HepG2 (cell line): Measurements from ENCODE around the gene CAPZA1. TPM values are rescaled to one million over a fixed set of nuclear protein-coding genes. Genes with fewer than 3 reads are reported as not detected.

ENCODE experiments used
- ATAC-seq: fragments of 200-7000 bp; cut with Tn5 transposase; 3 replicates; pipeline ENCODE4 v1.9.1; 2020; ENCODE audit warnings: mild to moderate bottlenecking, moderate library complexity
- BruUV-seq: library from RNA; stranded (reverse); fragments of 400-500 nt; replicated peaks from 2 replicates; lab custom pipeline; 2021; lab: Mats Ljungman, UMichigan
- CTCF ChIA-PET: fragments of 300-600 bp; formaldehyde crosslinking; extraction: SDS; loops from one replicate; lab custom pipeline; 2021; ENCODE audit warnings: low total read pairs, inconsistent platforms, low intra/inter-chr PET ratio; lab: Yijun Ruan, JAX
- POLR2A ChIA-PET: fragments of 350-600 bp; sonication (Branson Sonifier 250); formaldehyde crosslinking; loops from one replicate; lab custom pipeline; 2020; ENCODE audit warnings: antibody characterized with exemption, inconsistent platforms; lab: Yijun Ruan, JAX
- DNase-seq: peaks from one replicate; pipeline ENCODE4 v3.0.0-alpha.2; 2015; ENCODE audit warnings: low spot score
- FAIRE-seq: peaks from 3 replicates; lab custom pipeline; 2011; peaks lifted over from hg19 to GRCh38; lab: Jason Lieb, UNC
- H2AFZ ChIP-seq: one replicate; pipeline ENCODE4 v1.6.1; 2011; ENCODE audit warnings: low read length, inconsistent platforms
- H3K27ac ChIP-seq: fragments of 300-600 bp; 3 replicates; pipeline ENCODE4 v1.8.0; 2011; ENCODE audit warnings: mixed run types, mild to moderate bottlenecking, mixed read lengths, low read length, inconsistent platforms; ENCODE audit not compliant: insufficient read depth; ENCODE audit errors: extremely low read length
- H3K27me3 ChIP-seq, 2 experiments: fragments of 200-600 bp in 1 of 2; 2 replicates in 1 of 2; 3 replicates in 1 of 2; pipeline versions ENCODE4 v1.6.0 to v1.8.0; 2011; ENCODE audit warnings: low read length in 2 of 2, mild to moderate bottlenecking in 2 of 2, moderate library complexity in 2 of 2, inconsistent platforms in 1 of 2; ENCODE audit not compliant: insufficient read depth in 2 of 2, control insufficient read depth in 1 of 2
- H3K36me3 ChIP-seq, 2 experiments: fragments of 200-600 bp in 1 of 2; replicated peaks in 1 of 2; 2 replicates in 1 of 2; 3 replicates in 1 of 2; pipeline versions ENCODE4 v1.5.1 to v1.8.0; 2011; ENCODE audit warnings: low read length in 2 of 2, inconsistent platforms in 1 of 2; ENCODE audit not compliant: insufficient read depth in 2 of 2, control insufficient read depth in 1 of 2
- H3K4me1 ChIP-seq: 2 replicates; pipeline ENCODE4 v1.5.1; 2012; ENCODE audit warnings: low read length, inconsistent platforms; ENCODE audit not compliant: insufficient read depth
- H3K4me2 ChIP-seq: 2 replicates; pipeline ENCODE4 v1.6.0; 2011; ENCODE audit warnings: low read depth, low read length, inconsistent platforms
- H3K4me3 ChIP-seq, 3 experiments: fragments of 200-600 bp in 1 of 3; sonication (generic), shearing (Covaris generic) in 1 of 3; replicated peaks in 1 of 3; 2 replicates each; pipeline ENCODE4 v1.5.1; 2011 to 2016; ENCODE audit warnings: low read length in 3 of 3, inconsistent platforms in 2 of 3, low read depth in 2 of 3, mild to moderate bottlenecking in 2 of 3, control low read depth in 1 of 3, mixed read lengths in 1 of 3; ENCODE audit not compliant: insufficient read depth in 1 of 3
- H3K79me2 ChIP-seq: one replicate; pipeline ENCODE4 v1.6.1; 2011; ENCODE audit warnings: low read length, inconsistent platforms; ENCODE audit not compliant: insufficient read depth
- H3K9ac ChIP-seq: 2 replicates; pipeline ENCODE4 v1.6.0; 2011; ENCODE audit warnings: mild to moderate bottlenecking, low read depth, low read length, inconsistent platforms; ENCODE audit not compliant: insufficient read depth
- H3K9me3 ChIP-seq: 2 replicates; pipeline ENCODE4 v1.5.1; 2012; ENCODE audit warnings: mild to moderate bottlenecking, low read length
- H4K20me1 ChIP-seq: 2 replicates; pipeline ENCODE4 v1.6.0; 2011; ENCODE audit warnings: inconsistent platforms, mild to moderate bottlenecking, low read length, moderate library complexity; ENCODE audit not compliant: insufficient read depth
- CENPX ChIP-seq: sonication (generic); formaldehyde crosslinking; IDR thresholded peaks from 2 replicates; pipeline ENCODE4 v1.9.0; 2021; ENCODE audit warnings: mild to moderate bottlenecking, missing genetic modification reagents, moderate library complexity
- NR2F1 ChIP-seq, 2 experiments: fragments of 450-650 bp in 1 of 2; formaldehyde crosslinking in 1 of 2; IDR thresholded peaks; 2 replicates each; pipeline versions ENCODE4 v1.5.0 to v1.6.1; 2016 to 2020; ENCODE audit warnings: mild to moderate bottlenecking in 1 of 2, missing compliant biosample characterization in 1 of 2, missing genetic modification reagents in 1 of 2, moderate library complexity in 1 of 2
- SETDB1 ChIP-seq: sonication (generic); formaldehyde crosslinking; IDR thresholded peaks from 2 replicates; pipeline ENCODE4 v1.5.1; 2020; ENCODE audit warnings: missing genetic modification reagents, mild to moderate bottlenecking, borderline replicate concordance
- STAG1 ChIP-seq: sonication (generic); formaldehyde crosslinking; IDR thresholded peaks from 2 replicates; pipeline ENCODE4 v1.4.0; 2020; ENCODE audit warnings: missing genetic modification reagents
- TGIF2 ChIP-seq: IDR thresholded peaks from 2 replicates; pipeline ENCODE4 v1.6.1; 2016; ENCODE audit warnings: control low read depth, missing compliant biosample characterization
- TSC22D2 ChIP-seq: sonication (generic); formaldehyde crosslinking; IDR thresholded peaks from 2 replicates; pipeline ENCODE4 v1.5.1; 2020; ENCODE audit warnings: missing genetic modification reagents, mild to moderate bottlenecking, borderline replicate concordance
- ZNF432 ChIP-seq: sonication (generic); formaldehyde crosslinking; IDR thresholded peaks from 2 replicates; pipeline ENCODE4 v1.5.0; 2020; ENCODE audit warnings: missing genetic modification reagents, mild to moderate bottlenecking, borderline replicate concordance
- ZNF556 ChIP-seq: sonication (generic); formaldehyde crosslinking; IDR thresholded peaks from 2 replicates; pipeline ENCODE4 v1.4.0; 2020; ENCODE audit warnings: mild to moderate bottlenecking, missing genetic modification reagents, borderline replicate concordance
- ZNF777 ChIP-seq: sonication (generic); formaldehyde crosslinking; IDR thresholded peaks from 2 replicates; pipeline ENCODE4 v1.4.0; 2020; ENCODE audit warnings: missing genetic modification reagents
- WGBS: methylation state at CpG from one replicate; pipeline ENCODE4 v1.1.6; 2017; ENCODE audit warnings: low lambda C conversion rate; 5-methylcytosine and 5-hydroxymethylcytosine counted together
- in situ Hi-C: cut with HindIII; loops from 2 replicates; pipeline ENCODE4 v1.10.0; 2017; ENCODE audit warnings: low pct_unique_long_range_greater_than_20kb; ENCODE audit not compliant: extremely low pct_ligation_motif_present
- intact Hi-C: fragments of 100-400 bp; cut with micrococcal nuclease; formaldehyde crosslinking; loops from one replicate; pipeline ENCODE4 v1.10.0; 2022; ENCODE audit not compliant: unreplicated experiment
- polyA plus RNA-seq, 8 experiments: library from polyadenylated mRNA; depleted of rRNA in 3 of 8; stranded (reverse) in 7 of 8; unstranded in 1 of 8; fragments of >200 nt; fragmentation: Illumina TruSeq in 4 of 8; extraction: Trizol in 4 of 8; gene quantifications; 2 replicates each; pipeline versions ENCODE4 v1.2.1 to v1.2.3, GENCODE V29; 2011 to 2016; ENCODE audit warnings: low read depth in 4 of 8, missing spikeins in 1 of 8, mixed read lengths in 1 of 8; ENCODE audit not compliant: insufficient read depth in 1 of 8
- total RNA-seq, 5 experiments: library from RNA; depleted of rRNA; stranded (reverse); fragments of >200 nt; fragmentation: Illumina TruSeq; extraction: Trizol; gene quantifications; 2 replicates each; pipeline ENCODE4 v1.2.3, GENCODE V29; 2016; ENCODE audit warnings: low read depth in 1 of 5
- TF ChIP-seq, protein P1 (sequence below): sonication (generic); formaldehyde crosslinking; IDR thresholded peaks from 2 replicates; pipeline ENCODE4 v1.5.0; 2020; ENCODE audit warnings: mild to moderate bottlenecking, missing genetic modification reagents, moderate library complexity

The CAPZA1 gene
- total and polyA plus RNA-seq, 2 of the 13 experiments (the other 11 are each of a cell fraction or from before 2014, with no cell fraction given): 67.0 to 117 TPM

DNA sequence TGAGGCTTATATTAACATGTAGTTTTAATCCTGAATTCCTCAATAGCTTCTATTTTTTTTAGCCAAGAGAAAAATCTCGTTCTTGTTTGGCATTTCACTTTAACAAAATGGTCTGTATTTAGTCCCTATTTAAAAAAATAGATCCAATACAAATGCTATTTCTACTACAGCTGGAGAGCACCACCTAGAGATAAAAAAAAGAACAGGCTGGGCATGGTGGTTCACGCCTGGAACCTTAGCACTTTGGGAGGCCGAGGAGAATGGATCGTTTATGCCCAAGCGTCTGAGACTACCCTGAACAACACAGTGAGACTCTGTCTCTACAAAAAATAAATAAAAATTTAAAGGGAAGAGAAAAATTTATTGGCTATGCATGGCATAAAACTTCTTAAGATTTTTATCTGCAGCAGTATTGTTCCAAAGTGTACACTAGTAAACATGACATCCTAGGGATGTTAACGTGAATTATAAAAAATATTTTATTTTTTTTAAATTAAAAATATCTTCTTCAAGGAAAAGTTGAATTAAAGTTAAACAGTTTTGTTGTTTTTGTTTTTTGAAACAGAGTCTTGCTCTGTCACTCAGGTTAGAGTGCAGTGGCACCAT, 5.1 kb upstream of the CAPZA1 start:
- peaks cover 5 to 30% of the 10 kb centered on the region in 2 experiments for H3K36me3 ChIP-seq
- H3K4me2 ChIP-seq: no peak overlapping the region
- H3K9me3 ChIP-seq: no peaks in the 10 kb centered on the region
- no peaks in the 10 kb centered on the region for H4K20me1 ChIP-seq
- intact Hi-C loops (loop anchor here (1.0 kb wide), 1 partner anchor 224 kb away; no protein-coding TSS in a partner anchor), in situ Hi-C loops (loop anchor here (5.0 kb wide), 2 partner anchors 93 to 222 kb away; partner anchors contain the start of gene RHOC)
- no peak overlapping the region for H3K9ac ChIP-seq
- FAIRE-seq (peak; percentile 36), ATAC-seq (no peak), DNase-seq (no peak)
- no peak overlapping the region for H2AFZ ChIP-seq
- H3K4me3 ChIP-seq: no peak overlapping the region
- no peak overlapping the region for H3K27ac ChIP-seq
- TF ChIP-seq SETDB1 (no peak), TGIF2 (no peak), NR2F1 (CRISPR knock-in tag; IDR thresholded peaks at IDR 0.05) (no peak), ZNF777 (CRISPR knock-in tag) (no peak), TSC22D2 (CRISPR knock-in tag) (no peak), ZNF432 (CRISPR knock-in tag) (no peak), CENPX (no peak), STAG1 (CRISPR knock-in tag) (peak; percentile 47), ZNF556 (no peak)
- TF ChIP-seq, protein P1, sequence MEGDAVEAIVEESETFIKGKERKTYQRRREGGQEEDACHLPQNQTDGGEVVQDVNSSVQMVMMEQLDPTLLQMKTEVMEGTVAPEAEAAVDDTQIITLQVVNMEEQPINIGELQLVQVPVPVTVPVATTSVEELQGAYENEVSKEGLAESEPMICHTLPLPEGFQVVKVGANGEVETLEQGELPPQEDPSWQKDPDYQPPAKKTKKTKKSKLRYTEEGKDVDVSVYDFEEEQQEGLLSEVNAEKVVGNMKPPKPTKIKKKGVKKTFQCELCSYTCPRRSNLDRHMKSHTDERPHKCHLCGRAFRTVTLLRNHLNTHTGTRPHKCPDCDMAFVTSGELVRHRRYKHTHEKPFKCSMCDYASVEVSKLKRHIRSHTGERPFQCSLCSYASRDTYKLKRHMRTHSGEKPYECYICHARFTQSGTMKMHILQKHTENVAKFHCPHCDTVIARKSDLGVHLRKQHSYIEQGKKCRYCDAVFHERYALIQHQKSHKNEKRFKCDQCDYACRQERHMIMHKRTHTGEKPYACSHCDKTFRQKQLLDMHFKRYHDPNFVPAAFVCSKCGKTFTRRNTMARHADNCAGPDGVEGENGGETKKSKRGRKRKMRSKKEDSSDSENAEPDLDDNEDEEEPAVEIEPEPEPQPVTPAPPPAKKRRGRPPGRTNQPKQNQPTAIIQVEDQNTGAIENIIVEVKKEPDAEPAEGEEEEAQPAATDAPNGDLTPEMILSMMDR (CRISPR knock-in tag): peak; percentile 53
- peaks cover 26% of the 10 kb centered on the region for H3K79me2 ChIP-seq
- H3K4me1 ChIP-seq: peaks cover 10% of the 10 kb centered on the region
- BruUV-seq: no TSS peak
- WGBS: 84% methylated on average over 6 of the region's 6 CpGs
- CTCF ChIA-PET: interaction anchor here (0.8 to 1.6 kb wide), 2 partner anchors 224 to 316 kb away, joined by 3 to 5 read pairs; no protein-coding TSS in a partner anchor
- POLR2A ChIA-PET: interaction anchor here (1.1 kb wide), 1 partner anchor 84 kb away, joined by 5 read pairs; no protein-coding TSS in a partner anchor
- H3K27me3 ChIP-seq: no peaks in the 10 kb centered on the region; a peak in 1 of 5 replicates
